Measurements from ENCODE around the gene KCNQ1. TPM values are rescaled to one million over a fixed set of nuclear protein-coding genes. Genes with fewer than 3 reads are reported as not detected.
A peak's percentile ranks its signal among the peaks of the same experiment; 100 is the strongest.

Gene KCNQ1
- total RNA-seq, 4 donors from 2014 or later, result 5.6 to 46.8 (median 24.6) TPM

- intact Hi-C loops (cut with DNase I; ENCODE audit: low total_unique reads) (no loop called here), in situ Hi-C loops (cut with MboI; ENCODE audit: low pct_ligation_motif_present in 1 of 4, low pct_unique_long_range_greater_than_20kb in 1 of 4, low sequenced_read_pairs in 3 of 4) (no loop called here)
- no peak for DNase-seq
- Histone ChIP-seq H3K27ac (no peak overlapping the region), H3K4me3 (no peak overlapping the region), H3K9me3 (peaks cover 6 to 13% of the 10 kb centered on the region in 2 donors), H3K4me1 (no peaks in the 10 kb centered on the region), H3K27me3 (no peaks in the 10 kb centered on the region), H3K36me3 (peaks cover 0 to 3% (median 0%) of the 10 kb centered on the region in 4 donors)
- no peak for TF ChIP-seq EP300 (IDR thresholded peaks at IDR 0.05; ENCODE audit: low read depth)
- 86% methylated on average over 9 of the region's 9 CpGs; no CpG with 5 or more reads in 1 of the 2 donors for WGBS, 2 donors (ENCODE audit: low coverage in 1 of 2)
Observed at GRCh38 chr11:2664376-2664775, 219.6 kb downstream of the KCNQ1 start.

- in situ Hi-C loops (cut with MboI; ENCODE audit: low pct_ligation_motif_present in 1 of 4, low pct_unique_long_range_greater_than_20kb in 1 of 4, low sequenced_read_pairs in 3 of 4) (no loop called here), intact Hi-C loops (cut with DNase I; ENCODE audit: low total_unique reads) (no loop called here)
- H3K4me1 ChIP-seq, result no peaks in the 10 kb centered on the region
- H3K27me3 ChIP-seq, result no peaks in the 10 kb centered on the region
- H3K9me3 ChIP-seq, result peaks cover 6 to 8% of the 10 kb centered on the region in 2 donors
- H3K27ac ChIP-seq, result no peak overlapping the region
- WGBS, 2 donors (ENCODE audit: low coverage in 1 of 2), result 90 to 95% methylated on average over 2 to 14 of the region's 14 CpGs
- TF ChIP-seq CTCF (IDR thresholded peaks at IDR 0.05) (no peak), POLR2AphosphoS5 (IDR thresholded peaks at IDR 0.05) (no peak), POLR2A (IDR thresholded peaks at IDR 0.05) (no peak), EP300 (IDR thresholded peaks at IDR 0.05; ENCODE audit: low read depth) (no peak)
- H3K4me3 ChIP-seq, result no peak overlapping the region
- no peak for DNase-seq
- H3K36me3 ChIP-seq, result peaks cover 0 to 3% (median 0%) of the 10 kb centered on the region in 4 donors
Observed at GRCh38 chr11:2664791-2665525, 220.2 kb downstream of the KCNQ1 start.

GRCh38 chr11:2665526-2666400 lies 221.0 kb downstream of the KCNQ1 start:
- TF ChIP-seq POLR2A (IDR thresholded peaks at IDR 0.05), result no peak
- TF ChIP-seq CTCF (IDR thresholded peaks at IDR 0.05), result no peak
- no peak for TF ChIP-seq EP300 (IDR thresholded peaks at IDR 0.05; ENCODE audit: low read depth)
- no peak for TF ChIP-seq POLR2AphosphoS5 (IDR thresholded peaks at IDR 0.05)
- intact Hi-C loops (cut with DNase I; ENCODE audit: low total_unique reads), result no loop called here
- Histone ChIP-seq H3K4me1 (no peaks in the 10 kb centered on the region), H3K9me3 (peaks cover under 1% of the 10 kb centered on the region in 2 donors), H3K36me3 (no peaks in the 10 kb centered on the region), H3K4me3 (no peak overlapping the region), H3K27me3 (no peaks in the 10 kb centered on the region), H3K27ac (no peak overlapping the region)
- DNase-seq, result no peak
- in situ Hi-C loops (cut with MboI; ENCODE audit: low pct_ligation_motif_present in 1 of 4, low pct_unique_long_range_greater_than_20kb in 1 of 4, low sequenced_read_pairs in 3 of 4), result no loop called here
- 90% methylated on average over 11 of the region's 11 CpGs; no CpG with 5 or more reads in 1 of the 2 donors for WGBS, 2 donors (ENCODE audit: low coverage in 1 of 2)

- DNase-seq, result no peak
- H3K27ac ChIP-seq, result no peak overlapping the region
- H3K27me3 ChIP-seq, result no peaks in the 10 kb centered on the region
- in situ Hi-C loops (cut with MboI; ENCODE audit: low pct_ligation_motif_present in 1 of 4, low pct_unique_long_range_greater_than_20kb in 1 of 4, low sequenced_read_pairs in 3 of 4) (no loop called here), intact Hi-C loops (cut with DNase I; ENCODE audit: low total_unique reads) (no loop called here)
- H3K4me3 ChIP-seq, result no peak overlapping the region
- WGBS, 2 donors (ENCODE audit: low coverage in 1 of 2), result 60 to 77% methylated on average over 1 to 6 of the region's 6 CpGs
- no peaks in the 10 kb centered on the region for H3K36me3 ChIP-seq
- H3K9me3 ChIP-seq, result no peaks in the 10 kb centered on the region
- H3K4me1 ChIP-seq, result no peaks in the 10 kb centered on the region
- TF ChIP-seq CTCF (IDR thresholded peaks at IDR 0.05) (no peak), POLR2AphosphoS5 (IDR thresholded peaks at IDR 0.05) (peak in 2 of 3 donors; percentile 45 to 51), POLR2A (IDR thresholded peaks at IDR 0.05) (no peak)
Observed at GRCh38 chr11:2666401-2666741, 221.6 kb downstream of the KCNQ1 start.
